ENCODE results near the gene SMPD3.

SMPD3 gene

DNA sequence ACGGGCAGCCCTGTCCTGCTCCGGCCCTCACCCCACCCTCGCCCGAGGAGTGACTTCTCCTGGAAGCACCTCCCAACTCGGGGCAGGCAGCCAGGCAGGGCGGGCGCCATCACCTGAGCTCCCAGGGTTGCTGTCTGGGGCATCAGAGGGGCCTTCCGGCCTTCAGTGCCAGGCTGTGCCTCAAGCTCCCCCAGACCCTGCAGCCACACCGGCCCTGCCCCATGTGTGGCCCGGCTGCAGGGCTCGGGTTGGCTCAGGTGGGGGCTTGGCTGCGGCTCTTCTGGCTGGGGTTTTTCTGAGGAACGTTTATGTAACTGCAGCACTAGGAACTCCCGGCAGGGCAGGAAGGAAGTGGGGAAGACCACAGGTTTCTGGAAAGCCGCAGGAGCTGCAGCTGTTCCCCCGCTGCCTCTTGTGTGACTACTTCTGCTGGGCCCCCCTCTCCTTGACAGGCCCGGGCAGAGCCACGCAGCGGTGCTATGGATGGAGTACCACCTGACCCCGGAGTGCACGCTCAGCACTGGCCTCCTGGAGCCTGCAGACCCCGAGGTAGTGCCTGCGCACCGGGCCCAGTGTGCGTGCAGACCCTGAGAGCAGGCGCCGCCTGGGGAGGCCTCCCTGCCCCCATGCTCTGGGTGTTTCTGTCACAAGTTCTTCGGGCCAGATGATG is 91.9 kb downstream of the SMPD3 start:
- DNase-seq (ENCODE audit: low read depth in 2 of 2), result peak; percentile 34 to 50

DNA sequence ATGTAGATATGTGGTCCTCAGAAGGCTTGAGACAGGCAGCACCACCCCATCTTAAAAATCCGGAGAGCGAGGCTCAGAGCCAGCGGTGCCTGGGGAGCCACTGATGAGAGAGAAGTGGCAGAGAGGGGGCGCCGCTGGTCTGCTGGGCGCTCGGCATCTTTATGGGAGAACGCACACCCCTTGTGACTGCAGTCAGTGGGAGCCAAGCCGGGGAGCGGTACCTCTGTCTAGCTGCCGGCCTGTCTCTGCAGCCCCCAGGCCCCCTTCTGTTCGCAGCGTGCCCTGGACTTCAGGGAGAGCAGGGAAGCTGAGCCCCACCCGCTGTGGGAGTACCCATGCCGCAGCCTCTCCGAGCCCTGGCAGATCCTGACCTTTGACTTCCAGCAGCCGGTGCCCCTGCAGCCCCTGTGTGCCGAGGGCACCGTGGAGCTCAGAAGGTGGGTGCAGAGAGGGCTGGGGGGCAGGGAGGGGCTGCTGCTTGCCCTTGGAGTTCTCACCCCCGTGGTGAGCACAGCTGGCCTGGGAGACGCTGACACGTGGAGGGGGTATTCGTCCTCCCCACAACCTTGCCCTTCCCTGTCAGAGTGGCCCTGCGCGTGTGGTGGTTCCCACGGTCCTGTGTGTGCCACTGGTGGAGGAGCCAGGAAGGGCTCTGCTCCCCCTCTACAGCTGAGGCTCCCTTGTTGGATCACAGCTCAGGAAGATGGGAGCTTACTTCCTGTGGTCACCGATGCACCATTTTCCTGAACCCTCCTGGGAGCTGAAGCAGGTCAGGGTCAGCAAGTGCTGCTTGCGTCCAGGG is 92.7 kb downstream of the SMPD3 start:
- no peak for DNase-seq (ENCODE audit: low read depth in 2 of 2)

DNA sequence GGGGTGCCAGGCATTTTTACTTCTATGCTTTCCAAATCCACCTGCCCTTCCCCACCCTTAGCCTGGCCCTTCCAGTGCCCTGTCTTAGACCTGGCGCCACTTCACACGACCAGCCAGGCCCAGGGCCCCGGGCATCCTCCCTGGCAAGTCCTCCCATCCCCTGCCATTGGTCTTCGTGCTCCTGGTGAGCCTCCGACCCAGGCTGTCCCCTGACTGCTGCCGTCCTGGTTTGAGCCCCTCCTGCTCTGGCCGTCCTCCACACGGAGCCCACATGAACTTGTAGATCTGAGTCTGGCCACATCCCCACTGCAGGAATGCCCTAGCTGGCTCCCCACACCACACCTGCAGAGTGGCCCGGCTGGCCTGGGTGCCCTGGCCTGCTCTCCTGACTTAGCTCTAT is 93.5 kb downstream of the SMPD3 start:
- no peak for DNase-seq (ENCODE audit: low read depth in 2 of 2)

DNA sequence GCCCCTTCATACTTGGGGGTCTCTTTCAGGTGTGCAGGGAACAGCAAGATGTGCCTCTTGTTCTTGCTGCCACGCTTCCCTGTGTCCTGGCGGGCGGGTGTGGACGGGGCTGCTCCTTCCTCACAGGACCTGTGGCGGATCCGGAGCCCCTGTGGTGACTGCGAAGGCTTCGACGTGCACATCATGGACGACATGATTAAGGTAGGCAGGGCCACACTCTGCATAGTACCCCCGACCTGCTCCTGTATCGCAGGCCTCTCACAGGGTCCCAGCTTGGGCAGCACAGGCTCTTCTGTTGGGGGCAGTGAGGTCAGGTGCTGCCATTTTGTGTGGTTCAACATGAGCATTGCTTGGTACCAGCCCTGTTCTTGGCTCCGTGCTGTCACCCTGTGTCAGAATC is 94.9 kb downstream of the SMPD3 start:
- DNase-seq (ENCODE audit: low read depth in 2 of 2), result no peak

DNA sequence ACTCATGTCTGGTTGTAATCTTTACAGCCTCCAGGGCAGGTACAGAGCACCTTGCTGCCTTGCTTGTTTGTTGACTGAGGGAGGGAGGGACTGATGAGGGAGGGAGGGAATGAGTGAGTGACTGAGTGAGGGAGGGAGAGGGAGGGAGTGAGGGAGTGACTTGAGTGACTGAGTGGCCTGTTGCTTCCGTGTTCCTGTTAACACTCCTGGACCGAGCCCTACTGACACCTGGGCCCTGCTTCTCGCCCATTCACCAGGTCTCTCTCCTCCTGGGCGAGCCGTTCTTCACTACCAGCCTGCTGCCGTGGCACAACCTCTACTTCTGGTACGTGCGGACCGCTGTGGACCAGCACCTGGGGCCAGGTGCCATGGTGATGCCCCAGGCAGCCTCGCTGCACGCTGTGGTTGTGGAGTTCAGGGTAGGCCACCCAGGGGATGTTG is 96.3 kb downstream of the SMPD3 start:
- no peak for DNase-seq (ENCODE audit: low read depth in 2 of 2)

DNA sequence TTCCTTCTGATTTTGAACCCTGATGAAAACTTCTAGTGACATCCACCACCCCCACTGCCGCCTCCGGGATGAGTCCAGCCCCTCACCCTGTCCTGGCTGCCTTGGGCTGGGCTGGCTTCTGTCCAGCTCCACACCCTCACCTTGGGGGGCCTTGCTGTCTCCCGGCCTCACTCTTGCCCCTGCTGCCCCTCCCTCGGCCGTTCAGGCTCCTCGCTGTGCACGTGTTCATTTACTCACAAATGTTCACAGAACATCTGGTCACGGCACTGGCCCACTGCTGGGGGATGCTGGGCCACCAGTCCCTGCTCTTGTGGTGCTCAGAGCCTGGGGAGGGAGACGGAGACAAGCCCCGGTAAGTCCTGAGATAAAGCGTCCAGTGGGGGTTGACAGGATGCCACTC is 96.8 kb downstream of the SMPD3 start:
- DNase-seq (ENCODE audit: low read depth in 2 of 2), result no peak

DNA sequence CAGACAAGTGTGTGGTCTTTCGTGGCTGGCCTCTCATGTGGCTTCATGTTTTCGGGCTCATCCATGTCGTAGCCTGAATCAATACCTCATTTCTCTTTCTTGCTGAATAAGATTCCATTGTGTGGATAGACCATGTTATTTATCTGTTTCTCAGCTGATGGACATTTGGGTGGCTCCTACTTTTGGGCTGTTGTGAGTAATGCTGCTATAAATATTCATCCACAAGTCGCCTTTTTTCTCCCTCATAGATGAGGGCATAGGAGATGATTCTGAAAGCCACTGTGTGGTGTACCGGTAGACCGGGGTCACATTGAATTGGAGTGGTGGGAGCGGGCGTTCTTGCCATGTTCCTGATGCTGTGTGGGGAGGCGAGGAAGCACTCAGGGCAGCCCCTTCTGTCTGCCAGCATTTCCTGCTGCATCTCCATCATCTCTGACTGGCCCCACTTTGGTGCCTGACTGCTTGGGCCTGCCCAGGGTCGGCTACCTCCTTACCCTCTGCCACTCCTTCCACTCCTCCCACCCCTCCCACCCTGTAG is 97.4 kb downstream of the SMPD3 start:
- no peak for DNase-seq (ENCODE audit: low read depth in 2 of 2)

DNA sequence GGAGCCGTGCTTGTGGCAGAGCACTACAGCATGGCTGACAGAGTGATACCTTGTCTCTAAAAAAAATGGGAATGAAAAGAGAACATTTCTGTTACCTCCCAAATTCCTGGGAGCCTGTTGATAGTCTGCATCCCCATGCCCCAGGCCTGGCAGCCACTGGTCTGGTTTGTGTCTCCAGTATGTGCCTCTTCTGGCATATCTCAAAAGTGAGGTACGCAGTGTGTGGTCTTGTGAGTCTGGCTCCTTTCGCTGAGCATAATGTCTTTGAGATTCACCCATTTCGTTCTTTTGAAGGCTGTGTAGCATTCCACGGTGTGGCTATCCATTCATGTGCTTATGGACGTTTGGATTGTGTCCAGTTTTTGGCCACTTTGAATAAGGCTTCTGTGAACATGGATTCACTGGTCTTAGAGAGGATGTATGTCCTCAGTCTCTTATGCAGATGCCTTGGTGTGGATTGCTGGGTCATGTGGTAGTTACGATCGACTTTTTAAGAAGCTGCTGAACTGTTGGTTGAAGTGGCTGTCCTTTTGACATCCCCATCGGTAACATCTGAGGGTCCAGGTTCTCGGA is 98.4 kb downstream of the SMPD3 start:
- no peak for DNase-seq (ENCODE audit: low read depth in 2 of 2)

DNA sequence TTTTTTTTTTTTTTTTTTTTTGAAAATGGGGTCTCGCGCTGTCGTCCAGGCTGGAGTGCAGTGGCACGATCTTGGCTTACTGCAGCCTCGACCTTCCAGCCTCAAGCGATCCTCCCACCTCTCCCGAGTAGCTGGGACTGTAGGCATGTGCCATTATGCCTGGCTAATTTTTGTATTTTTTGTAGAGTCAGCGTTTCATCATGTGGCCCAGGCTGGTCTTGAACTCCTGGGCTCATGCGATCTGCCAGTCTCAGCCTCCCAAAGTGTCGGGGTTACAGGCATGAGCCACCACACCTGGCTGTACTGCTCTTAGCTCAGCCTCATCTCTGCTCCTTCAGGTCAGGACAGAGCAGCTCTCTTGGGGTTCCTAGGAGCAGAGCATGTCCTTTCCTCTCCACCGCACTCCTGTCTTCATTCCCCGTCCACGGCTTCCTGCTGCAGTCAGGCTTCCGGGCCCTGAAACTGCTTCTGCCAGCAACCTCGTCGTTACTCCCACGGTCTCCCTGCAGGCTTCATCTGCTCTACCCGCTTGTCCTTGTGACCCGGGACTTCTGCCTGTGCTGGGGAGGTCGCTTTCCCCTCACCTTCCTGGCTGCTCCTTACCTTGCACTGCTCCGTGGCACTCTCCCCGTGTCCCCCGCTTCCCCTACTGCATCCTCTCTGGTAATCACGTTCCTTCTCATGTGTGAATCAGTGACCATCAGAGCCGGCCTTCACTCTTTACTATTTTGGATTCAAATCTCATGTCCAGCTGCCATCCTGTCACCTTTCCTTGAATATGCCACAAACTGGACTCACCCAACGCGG is 99.5 kb downstream of the SMPD3 start:
- DNase-seq (ENCODE audit: low read depth in 2 of 2), result no peak

DNA sequence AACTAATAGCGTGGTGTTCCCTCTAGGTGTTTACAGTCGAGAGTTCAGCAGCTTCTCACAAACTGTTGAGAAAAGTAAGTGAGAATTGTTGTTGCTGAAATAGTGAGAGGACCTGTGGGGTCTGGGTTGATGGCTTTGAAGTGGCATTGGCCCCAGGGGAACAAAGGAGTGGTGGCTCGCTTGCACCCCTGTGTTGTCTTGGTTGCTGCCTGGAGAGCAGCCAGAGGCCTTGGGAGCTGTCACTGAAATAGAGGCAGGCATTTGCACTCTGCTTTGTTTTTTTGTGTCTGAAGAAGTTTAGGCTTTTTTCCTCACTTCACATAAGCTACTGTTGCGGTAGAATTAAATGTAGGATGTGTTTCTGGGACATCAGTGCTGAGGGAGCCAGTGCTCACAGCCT is 100.7 kb downstream of the SMPD3 start:
- DNase-seq (ENCODE audit: low read depth in 2 of 2), result no peak

DNA sequence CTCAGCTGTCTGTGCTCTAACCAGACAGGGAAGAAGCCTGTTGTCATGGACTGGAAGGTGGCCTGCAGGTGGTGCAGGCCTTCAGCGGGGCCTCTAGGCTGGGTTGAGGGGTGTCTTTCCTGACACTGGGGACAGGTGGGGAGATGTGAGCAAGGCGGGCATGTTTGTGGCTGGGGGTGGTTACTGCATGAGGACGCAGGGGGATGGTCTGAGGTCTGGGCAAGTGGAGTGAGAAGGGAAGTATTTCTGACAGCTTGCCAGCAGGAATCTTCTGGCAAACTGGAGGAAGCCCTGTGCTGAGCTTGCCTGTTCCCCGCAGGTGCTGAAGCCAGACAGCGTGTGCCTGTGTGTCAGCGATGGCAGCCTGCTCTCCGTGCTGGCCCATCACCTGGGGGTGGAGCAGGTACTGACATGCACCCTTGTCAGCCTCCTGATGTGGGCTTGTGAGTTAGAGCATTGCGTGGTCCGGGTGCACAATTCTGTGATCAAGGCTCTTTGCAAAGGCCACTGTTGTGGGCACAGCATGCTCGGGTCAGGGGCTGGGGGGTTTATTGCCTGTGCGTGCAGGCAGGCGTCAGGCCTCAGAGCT is 101.3 kb downstream of the SMPD3 start:
- no peak for DNase-seq (ENCODE audit: low read depth in 2 of 2)

DNA sequence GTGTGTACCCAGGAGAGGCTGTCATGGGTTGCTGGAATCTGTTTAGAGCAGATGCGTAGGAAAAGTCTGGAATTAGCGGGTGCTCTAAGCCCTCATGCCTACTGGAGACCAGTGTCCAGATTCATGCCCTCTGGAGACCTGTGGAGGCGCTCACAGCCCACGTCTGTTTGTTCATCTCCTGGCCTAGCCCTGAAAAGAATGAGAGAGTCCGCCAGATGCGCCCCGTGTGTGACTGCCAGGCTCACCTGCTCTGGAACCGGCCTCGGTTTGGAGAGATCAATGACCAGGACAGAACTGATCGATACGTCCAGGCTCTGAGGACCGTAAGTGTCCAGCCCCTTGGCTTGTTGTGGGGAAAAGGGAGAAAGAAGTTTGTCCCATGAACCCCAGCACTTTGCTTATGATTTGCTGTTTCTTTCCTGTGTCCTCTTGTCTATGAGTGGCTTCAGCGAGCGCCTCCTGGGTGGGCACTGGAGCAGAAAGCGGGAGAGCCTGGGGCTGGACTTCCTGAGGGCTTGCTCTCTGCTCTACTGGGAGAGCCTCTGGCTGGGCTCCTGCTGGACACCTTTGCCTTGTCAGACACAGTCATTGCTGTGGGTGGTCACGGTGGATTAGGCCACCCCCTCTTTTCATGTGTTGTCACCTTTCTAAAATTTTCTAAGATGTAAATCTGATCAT is 102.2 kb downstream of the SMPD3 start:
- DNase-seq (ENCODE audit: low read depth in 2 of 2), result no peak

DNA sequence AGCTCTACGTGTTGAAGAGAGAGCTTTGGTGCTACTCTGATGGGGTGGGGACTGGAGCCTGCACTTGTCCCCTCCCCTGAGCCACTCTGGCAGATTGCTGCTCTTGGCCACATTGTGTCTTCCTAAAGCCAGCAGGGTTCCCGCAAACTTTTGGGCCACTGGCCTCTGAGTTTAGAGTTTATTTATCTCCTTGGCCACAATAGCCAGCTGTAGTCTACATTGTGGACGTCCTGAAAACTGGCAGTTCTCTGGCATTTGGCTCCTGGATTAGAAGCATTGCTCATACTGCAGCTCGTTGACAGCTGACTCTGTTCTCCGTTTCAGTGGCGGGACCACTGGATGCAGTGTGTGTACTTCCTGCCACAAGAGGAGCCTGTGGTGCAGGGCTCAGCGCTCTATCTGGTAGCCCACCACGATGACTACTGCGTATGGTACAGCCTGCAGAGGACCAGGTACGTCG is 102.9 kb downstream of the SMPD3 start:
- no peak for DNase-seq (ENCODE audit: low read depth in 2 of 2)

DNA sequence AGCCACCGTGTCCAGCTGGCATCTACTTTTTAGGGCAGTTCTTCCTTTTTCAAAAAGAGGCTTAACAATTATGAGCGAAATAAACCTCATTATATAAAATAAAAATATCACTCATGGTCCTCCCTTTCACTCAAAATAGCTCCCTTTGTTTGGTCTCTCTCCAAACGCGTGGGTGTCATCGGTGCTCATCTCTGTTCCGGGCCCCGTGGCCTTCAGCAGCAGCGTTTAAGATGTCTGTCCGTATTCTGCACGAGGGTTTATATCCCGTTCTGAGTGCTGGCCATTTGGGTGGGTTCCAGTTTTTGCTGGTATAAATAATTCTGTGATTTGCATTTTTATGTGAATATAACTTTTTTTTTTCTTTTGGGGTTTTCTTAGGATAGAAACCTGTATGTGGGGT is 104.1 kb downstream of the SMPD3 start:
- DNase-seq (ENCODE audit: low read depth in 2 of 2), result no peak

DNA sequence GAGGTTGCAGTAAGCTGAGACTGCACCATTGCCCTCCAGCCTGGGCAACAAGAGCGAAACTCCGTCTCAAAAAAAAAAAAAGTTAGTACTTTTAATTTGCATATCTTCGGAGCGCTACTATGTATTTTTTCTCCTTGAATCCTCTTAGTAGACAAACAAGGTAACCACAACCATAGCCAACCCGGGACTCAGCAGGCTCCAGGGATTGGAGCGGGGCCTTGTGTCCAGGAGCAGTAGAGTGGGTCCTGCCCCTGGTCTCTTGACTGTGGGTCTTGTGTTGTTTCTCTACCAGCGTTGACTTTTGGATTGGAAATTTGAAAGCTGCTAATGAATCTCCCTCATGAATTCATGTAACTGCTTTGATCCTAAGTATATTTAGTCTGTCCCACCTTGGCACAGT is 105.2 kb downstream of the SMPD3 start:
- DNase-seq (ENCODE audit: low read depth in 2 of 2), result no peak

DNA sequence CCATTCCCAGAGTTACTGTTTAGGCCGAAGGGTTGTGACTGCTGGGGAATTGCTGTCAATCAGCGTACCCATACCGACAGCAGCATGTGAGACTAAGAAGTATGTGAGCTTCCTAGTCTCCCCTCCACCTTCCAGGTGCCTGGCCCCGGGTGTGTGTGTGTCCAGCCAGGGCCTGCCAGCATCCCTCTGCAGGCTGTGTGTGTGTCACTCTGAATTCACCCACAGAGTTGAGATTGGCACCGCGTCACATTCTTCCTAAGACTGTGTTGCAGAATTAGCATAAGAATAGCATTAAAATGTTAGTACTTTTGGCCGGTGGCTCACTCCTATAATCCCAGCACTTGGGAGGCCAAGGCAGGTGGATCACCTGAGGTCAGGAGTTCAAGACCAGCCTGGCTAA is 105.7 kb downstream of the SMPD3 start:
- no peak for DNase-seq (ENCODE audit: low read depth in 2 of 2)

DNA sequence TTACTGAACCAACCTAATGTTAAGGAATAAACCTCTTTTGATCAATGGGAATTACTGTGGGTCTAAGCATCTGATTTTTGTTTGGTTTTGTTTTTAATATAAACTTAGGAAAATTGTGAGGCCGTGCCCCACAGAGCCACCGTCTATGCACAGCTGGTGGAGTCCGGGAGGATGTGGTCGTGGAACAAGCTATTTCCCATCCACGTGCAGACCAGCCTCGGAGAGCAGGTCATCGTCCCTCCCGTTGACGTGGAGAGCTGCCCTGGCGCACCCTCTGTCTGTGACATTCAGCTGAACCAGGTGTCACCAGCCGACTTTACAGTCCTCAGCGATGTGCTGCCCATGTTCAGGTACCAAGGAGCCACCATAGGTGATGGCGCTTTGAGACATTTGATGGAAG is 109.1 kb downstream of the SMPD3 start:
- DNase-seq (ENCODE audit: low read depth in 2 of 2), result no peak

DNA sequence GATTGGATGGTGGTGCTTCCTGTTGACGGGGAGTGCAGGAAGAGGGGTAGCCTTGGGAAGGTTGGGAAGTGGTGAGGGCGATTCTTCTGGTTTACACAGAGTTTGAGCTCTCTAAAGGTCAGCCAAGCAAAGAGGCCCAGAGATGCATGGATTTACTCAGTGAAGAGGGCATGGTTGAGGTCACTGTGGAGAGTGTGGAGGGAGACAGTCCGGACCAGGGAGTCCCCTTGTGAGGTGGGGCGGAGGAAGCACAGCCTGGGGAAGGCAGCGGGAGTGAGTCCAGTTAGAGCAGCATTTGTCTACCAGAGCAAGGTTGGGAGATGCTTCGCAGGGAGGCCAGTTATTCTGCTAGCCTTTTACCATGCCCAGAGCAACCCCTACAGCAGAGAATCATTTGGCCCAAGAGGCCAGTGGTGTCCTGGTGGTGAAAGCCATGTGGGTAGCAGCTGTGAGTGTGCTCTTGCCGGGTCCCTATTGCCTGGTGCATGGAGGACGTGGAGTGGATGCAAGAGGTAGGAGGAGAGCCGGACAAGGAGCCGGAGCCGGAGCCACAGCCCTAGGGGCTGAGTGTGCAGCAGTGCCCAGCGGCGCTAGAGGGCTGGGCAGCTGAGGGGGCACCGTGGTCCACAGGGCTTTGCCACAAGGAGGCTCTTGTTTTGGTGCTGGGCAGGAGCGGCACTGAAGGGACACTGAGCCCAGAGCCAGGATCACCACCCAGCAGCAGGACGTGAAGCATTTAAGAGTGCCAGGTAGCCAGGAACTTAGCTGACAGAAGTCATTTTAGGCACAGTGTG is 109.8 kb downstream of the SMPD3 start:
- no peak for DNase-seq (ENCODE audit: low read depth in 2 of 2)

DNA sequence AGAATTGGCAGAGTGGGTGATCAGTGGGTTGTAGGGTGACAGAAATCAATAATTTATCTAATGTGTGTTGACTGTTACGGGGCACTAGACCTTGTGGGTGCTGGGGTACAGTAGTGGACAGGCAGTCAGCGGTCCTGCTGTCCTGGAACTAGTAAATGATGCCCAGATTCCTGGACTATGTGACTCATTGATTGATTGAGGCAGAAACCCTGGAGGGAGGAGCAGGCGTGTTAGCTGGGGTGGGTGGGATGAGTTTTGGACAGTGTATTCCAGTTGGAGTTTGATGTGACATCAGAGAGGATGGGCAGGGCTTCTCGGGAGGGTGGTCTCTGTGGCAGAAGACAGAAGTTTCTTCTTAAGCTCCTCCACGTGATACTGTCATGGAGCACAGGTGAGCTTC is 113.1 kb downstream of the SMPD3 start:
- no peak for DNase-seq (ENCODE audit: low read depth in 2 of 2)

Data from stimulated activated CD8-positive, alpha-beta memory T cell treated with anti-CD3 and anti-CD28 coated beads, Interleukin-2, amount 100 ng/mL, for 1 hour (primary cell).